Activated CD4-positive, alpha-beta T cell treated with anti-CD3 and anti-CD28 coated beads for 4 hours (primary cell): ENCODE measurements around the gene FANCC.
"Not testable (repeated sequence)": the region's sequence is repeated elsewhere in the genome, so short reads cannot be mapped to it uniquely, and the experiment has no call there.

Experiments
- DNase-seq, 2 donors: peaks; one replicate each; pipeline ENCODE4 v3.0.0-alpha.2; 2020

Gene FANCC

DNA sequence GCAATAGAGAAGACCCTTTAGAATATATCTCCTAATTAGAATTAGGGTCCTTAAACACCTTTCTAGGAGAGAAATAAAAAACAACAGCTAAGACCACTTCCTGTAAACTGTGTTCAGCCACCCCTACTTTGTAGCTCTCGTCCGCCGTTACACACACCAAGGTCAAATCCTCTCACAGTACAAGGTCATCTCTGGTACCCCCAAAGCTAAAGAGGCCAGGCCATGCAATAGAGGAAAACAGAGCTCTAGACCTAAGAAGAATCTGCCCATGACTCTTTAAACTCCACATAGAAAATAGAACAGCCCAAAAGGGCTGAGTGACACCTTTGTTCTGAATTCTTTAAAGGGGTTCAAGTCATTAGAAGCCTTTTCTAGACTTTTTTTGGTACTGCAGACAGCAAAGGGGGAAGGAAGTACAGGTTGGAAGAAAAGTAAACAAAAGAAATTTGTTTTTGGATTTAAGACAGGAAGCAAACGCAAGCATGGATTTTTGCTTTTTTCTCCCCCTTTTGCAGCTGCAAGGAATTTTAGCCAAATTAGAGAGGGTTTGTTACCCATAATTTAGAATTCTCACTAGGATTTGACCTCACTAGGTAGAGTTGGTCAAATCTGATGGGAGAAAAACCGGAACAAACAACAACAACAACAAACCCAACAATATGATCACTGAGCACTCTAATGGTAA, 13.4 kb upstream of the FANCC start:
- DNase-seq: no peak

DNA sequence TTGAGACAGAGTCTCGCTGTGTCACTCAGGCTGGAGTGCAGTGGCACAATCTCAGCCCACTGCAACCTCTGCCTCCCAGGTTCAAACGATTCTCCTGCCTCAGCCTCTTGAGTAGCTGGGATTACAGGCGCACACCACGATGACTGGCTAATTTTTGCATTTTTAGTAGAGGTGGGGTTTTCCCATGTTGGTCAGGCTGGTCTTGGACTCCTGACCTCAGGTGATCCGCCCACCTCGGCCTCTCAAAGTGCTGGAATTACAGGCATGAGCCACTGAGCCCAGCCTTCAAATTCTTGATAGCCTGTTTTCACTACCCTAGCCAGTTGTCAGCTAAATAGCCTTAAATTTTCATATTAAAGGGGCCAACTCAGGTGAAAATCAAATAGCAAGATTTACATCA, 11.6 kb upstream of the FANCC start:
- not testable (repeated sequence) for DNase-seq

DNA sequence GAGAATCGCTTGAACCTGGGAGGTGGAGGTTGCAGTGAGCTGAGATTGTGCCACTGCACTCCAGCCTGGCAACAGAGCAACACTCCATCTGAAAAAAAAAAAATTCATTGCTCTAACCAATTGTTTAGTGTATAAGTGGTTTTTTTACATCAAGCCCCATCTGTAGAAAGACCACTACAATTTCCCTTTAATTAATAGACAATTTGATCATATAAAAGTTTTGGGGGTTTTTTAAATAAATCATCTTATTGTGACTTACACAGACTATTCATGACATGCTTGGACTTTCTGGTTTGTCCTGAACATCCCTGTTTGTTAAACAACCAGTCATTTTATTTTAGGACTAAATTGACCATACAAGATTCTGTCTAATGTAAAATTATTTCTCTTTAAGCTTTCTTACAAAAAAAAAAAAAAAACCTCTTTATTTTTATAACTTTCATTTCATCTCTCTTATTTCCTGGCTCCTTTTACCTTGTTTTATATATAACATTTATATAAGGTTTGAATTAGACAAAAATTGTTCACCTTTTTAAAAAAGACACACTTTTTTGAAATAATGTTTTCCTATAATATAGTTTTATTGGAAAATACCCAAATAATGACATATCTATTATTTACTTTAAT, 9.8 kb upstream of the FANCC start:
- no peak for DNase-seq

DNA sequence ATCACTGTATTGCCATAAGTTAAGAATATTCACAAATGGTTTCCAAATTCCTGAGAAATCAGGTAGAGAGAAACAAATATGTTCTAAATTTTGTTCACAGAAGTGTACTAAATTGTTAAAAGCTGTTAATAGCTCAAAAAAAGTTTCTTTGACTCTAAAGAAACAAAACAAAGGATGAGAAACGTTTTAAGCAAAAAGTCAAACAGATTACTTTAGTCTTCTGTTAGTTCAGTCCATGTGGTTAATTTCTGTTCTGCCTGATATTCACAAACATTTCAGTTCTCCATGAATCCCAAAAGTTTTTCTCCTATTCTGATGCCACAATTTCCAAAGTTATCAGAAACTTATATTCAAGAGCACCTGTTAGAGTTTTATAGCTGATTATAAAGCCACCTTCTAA, 7.7 kb upstream of the FANCC start:
- DNase-seq: no peak

DNA sequence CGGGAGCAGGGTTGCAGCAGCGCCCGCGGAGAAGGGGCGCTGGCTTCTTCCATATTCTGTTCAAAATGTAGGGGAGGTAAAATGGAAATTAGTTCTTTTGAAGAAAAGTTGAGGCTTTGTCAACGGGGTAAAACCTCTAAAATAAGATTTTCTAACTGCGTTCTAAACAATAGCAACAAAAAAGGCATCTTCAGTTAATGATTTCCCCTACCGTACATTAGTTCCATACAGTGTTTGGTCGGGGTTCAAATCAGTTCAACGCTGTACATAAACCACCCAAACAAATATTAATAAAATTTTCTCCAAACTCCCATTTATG, 343 bp upstream of the FANCC start:
- no peak for DNase-seq

DNA sequence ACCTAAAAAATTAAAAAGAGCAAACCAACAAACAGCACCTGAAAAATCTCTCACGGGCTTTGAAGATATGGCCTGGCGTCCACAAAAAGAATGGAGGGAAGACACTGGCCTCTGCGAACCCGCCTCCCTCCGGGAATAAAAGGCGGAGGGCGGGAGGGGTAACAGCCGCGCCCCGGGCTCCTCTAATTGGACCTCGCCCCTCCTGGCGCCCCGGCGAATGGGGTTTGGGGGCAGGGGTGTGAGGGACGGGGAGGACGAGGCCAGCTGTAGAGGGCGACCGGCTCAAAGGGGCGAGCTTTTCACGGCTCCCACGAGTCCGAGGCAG, 753 bp downstream of the FANCC start:
- no peak for DNase-seq

DNA sequence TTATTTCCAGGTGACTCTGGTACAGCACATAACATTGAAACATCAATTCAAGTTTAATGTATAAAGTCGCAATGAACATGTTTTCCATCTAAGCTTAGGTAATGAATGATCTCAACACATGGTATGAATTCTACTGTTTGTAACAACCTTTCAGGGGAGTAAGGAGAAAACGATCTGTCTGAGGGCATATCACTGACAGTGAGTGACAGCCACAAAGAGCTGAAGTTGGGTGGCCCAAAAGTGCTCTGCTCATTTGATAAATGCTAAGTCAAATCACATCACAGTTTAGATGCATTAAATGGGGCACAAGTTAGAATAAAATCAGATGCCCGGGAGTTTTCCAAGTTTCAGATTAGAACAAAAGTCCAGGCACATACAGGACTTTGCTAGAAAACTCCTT, 1.2 kb downstream of the FANCC start:
- DNase-seq: no peak

DNA sequence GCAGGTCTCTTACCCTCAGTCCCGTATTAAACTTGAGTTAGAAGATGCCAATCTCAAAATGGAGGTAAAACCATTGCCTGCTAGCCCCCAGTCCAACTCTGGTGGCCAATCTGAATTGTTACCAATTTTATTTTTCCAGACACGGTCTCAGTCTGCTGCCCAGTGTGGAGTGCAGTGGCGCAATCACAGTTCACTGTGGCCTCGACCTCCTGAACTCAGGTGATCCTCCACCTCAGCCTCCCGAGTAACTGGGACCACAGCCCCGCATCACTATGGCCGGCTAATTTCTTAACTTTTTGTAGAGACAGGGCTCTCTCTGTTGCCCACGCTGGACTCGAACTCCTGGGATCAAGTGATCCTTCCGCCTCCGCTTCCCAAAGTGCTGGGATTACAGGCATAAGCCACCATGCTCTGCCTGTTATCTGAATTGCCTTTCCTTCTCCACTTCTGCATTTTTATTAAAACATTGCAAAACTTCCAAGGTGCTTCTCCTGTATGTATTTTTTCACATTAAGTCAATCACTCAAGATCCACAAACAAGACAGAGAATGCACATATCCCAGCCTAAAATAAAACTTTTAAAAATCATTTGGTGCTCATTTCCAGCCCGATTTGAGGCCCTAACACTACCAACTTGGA, 2.3 kb downstream of the FANCC start:
- DNase-seq: no peak

DNA sequence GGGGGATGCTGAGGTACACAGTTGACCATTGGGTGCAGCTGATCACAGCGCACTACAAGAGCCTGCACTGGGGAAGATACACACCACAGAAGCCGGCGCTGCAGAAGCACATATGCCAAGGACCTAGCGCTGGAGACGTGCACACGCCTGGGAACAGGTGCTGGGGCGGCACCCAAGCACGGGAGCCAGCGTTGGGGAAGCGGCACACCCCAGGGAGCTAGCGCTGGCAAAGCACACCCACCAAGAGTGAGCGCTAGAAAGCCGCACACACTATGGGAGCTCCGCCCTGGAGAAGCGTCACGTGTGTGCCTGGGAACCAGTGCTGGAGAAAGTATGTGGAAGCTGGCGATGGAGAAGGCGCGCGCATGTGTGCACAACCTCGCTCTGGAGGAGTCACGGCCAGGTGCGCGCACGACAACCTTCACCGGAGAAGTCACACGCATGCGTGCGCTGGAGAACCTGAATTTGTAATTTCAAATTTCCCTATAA, 4.5 kb downstream of the FANCC start:
- DNase-seq: no peak

DNA sequence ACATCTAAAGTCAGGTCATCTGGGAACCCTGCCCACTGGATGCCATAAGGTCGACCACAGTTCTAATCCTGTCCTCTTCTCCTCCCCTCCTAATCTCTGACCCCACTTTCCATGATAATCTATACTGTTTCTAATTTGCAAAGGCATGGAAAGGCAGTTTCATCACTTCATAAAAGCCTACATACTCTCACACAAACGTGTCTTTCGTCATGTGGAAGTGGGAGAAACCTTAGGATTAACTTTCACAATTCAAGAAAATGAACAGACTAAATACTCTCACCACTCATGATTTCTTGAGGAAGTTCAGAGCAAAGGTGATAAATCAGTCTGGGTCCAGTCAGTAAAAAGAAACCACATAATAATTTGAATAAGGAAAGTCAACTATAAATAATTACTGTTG, 5.5 kb downstream of the FANCC start:
- DNase-seq: no peak

DNA sequence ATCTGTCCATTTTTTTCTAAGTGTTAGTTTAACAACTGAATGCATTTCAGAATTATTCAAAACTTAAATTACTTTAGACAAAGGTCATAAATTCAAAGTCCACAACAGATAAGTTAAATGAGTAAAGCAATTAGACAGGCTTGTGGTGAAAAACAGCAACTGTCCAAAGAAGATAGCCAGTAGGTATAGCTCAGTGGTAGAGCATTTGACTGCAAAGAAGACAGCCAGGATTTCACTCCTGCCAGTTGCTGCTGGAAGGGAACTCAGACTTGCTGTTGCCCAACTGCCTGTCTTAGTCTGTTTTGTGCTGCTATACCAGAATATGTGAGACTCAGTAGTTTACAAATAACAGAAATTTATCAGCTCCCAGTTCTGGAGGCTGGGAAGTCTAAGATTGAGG, 10.0 kb downstream of the FANCC start:
- no peak for DNase-seq

DNA sequence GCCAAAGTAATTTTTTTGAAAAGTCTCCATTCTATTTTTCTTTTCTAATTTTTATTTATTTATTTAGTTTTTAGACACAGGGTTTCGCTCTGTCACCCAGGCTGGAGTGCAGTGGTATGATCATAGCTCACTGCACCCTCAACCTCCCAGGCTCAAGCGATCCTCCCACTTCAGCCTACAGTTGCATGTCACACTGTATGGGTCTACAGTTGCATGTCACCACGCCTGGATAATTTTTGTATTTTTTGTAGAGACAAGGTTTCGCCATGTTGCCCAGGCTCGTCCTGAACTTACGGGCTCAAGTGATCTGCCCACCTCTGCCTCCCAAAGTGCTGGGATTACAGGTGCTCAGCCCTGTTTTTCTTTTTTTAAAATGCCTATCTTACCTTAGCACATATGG, 10.7 kb downstream of the FANCC start:
- DNase-seq: no peak

DNA sequence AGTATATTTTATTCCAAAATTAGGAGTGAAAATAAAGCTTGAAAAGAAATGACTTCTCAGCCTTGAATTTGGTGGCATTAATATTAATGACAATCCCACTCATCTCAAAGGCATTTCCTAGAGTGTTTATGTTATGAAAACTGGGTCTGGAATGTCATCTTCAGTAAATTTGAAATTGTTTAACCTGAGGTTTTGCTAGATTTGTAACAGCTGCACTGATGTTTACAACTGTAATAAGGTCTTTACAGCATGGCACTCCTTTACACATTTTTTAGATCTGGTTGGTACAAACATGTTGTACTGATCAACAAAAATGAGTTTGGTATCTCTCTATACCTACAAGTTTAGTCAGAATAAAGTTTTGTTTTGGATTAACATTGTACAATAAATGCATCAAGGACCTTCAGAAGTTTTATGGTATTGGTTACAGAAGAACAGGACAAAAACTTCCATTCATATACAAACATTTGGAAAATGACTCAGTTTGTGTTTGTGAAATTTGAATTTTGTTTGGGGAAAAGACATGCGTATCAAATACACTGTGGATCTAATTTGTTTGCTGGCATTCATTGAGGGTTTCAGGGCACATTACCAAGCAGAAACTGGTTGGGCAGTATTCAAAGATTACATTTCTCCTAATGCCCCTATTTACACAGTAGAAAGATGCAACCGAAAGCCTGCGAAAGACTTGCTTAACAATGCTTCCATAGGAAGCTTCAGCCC, 11.6 kb downstream of the FANCC start:
- DNase-seq: no peak

DNA sequence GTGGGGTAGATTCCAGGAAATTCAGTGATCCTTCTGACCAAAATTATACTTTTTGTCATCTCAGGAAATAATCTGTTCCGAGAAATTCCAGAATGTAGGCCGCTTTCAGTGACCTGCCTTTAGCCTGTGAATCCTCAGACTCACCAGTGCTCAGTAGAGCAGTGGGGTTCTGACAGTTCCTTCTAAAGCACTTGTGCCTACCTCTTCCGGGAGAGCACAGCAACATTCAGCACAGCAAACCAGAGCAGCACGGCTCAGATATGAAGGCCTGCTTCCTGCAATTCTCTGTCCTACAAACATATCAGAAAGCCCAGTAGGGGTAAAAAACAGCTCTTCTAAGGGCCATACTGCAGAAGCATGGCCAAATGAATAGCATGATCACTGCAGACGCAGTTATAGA, 15.0 kb downstream of the FANCC start:
- DNase-seq: no peak

DNA sequence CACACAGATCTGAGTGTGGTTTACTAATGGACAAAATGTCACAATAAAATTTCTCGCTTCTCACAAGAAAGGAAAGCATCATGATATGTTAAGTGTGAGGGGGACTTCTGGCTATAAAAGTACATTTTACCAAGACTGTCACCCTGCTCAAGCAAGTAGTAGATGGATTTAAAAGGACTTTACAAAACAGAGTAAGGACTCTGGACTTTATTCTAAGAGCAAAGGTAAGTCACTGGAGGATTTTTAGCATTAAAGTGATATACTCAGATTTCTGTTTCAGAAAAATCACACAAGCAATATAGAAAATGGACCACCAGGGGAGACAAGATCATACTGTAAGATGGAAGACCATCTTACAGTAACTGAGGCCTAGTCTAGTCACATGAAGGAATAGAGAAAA, 19.7 kb downstream of the FANCC start:
- DNase-seq: no peak

DNA sequence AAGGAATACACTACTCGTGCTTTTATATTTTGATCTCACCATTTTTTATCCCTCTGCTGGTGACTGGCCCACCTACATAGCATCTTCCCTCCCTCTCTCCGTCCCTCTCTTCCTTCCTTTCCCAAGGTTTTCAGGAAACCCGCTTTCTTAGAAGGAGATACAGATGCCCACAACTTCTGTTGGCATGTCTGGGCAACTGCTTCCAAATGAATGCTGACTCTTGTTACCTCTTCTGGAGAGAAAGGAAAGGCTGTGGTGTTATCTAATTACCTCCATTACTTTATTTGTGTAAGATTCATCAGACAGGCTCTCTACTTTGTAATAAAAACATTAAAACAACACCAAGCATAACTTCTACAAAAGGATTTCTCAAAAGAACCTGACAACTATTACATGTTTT, 20.2 kb downstream of the FANCC start:
- no peak for DNase-seq

DNA sequence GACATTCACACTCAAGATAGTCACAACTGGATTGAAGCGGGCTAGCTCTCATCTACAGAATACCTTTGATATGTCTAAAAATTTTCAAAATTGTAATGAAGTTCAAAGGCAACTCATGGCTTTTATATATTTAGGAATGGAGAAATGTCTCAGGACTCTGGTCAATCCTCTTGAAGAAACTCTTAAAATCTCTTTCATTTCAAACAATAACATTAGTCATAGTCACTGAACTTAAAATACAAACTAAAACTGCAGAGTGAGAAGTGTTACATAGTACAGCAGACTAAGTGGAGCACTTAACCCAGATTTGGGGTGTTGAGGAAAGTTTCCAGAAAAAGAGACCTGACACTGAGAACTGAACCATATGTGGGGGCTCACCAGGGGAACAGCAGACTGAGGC, 20.7 kb downstream of the FANCC start:
- no peak for DNase-seq

DNA sequence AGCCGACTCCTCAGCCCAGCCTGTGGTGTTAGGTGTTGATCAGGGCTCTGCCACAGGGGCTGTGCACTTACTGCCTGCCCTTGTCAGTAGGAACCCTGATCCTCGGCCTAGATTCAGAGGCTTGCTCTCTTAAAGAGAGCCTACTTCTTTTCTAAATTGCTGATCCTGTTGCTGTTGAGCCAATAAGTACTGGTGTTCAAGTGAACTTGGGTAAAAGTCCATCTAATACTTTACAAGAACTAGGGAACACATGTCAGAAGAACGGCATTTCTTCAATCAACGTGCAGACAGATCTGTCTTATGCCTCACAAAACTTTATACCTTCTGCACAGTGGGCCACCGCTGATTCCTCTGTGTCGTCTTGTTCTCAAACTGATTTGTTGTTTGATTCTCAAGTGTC, 24.2 kb downstream of the FANCC start:
- DNase-seq: not testable (repeated sequence)

DNA sequence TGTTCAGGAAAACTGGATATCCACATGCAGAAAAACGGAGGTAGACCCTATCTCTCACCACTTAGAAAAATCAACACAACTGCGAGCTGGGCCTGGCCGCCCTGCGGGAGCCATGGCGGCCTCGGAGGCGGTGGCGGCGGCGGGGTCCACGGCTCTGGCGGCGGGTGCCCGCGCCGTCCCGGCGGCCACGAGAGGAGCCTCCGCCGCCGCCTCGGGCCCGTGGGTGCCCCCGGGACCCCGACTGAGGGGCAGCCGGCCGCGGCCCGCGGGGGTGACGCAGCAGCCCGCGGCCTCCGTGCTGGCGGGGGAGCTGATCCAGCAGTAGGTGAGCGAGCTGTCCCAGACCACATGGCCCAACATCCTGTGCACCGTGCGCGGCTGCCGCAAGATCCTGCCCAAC, 25.3 kb downstream of the FANCC start:
- DNase-seq: no peak

DNA sequence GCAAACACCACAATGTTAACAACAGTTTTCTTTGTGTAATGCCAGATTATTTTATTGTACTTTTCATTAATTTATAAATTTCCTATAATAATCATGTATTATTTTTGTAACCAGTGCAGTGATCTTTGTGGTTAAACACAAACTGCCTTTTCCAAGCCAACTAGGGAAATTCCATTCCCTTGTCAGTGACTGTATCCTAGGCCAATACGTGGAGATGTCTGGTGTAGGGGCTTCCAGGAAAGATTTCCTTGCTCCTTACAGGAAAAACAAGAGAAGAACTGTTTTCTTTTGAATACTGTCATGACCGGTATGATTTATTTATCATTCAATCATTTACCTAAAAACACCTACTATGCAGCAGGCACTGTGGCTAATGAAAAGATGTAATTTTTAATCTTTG, 31.4 kb downstream of the FANCC start:
- no peak for DNase-seq

DNA sequence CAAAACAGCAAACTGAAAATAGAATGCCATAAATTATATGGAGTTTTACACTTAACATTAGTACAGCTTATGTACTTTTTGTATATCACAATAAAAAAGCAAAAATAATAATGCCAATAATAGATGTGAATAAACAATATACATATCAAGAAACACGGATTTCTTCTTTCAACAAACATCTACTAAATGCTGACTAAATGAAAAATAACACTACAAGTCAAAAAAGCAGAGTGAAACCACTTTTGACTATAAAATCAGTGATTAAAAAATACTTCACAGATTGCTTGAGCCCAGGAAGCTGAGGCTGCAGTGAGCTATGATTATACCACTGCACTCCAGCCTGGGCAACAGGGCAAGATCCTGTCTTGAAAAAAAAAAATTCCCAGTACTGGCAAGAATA, 32.2 kb downstream of the FANCC start:
- no peak for DNase-seq

DNA sequence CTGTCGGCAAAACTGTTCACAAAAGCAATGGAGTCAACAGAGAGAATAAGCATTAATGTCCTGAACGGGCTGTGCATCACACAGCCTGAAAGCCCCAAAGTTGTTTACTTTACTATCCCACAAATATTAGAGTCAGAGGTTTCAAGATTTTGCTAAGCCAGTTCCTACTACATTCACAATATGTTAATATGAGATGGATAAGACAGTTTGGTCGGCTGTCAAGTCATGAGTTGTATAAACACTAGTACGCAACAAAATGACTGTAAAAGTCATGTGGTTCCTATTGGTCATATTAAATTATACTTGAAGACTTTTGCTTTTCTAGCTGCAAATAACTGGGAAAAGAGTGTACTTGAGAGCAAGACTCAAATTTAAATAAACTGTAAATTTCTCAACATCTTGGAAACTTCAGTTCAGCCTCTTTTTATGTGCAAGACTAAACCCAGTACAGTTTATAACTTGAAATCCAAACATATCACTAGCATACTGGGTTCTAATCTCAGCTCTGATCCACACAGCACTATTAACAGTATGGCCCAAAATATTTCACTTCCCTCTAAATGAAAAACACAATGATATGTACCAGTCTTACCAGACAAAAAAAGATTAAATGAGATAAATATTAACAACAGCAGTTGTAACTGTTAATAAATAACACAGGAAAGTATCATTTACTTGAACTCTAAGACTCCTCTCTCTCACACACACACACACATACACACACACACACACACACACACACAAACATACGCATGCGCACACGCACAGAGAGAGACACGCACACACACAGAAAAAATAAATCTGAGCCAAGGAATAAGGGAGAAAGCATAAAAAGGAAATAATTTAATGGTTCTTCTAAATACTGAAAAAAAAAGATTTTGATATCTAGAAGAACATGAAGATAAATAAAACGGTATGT, 33.1 kb downstream of the FANCC start:
- no peak for DNase-seq

DNA sequence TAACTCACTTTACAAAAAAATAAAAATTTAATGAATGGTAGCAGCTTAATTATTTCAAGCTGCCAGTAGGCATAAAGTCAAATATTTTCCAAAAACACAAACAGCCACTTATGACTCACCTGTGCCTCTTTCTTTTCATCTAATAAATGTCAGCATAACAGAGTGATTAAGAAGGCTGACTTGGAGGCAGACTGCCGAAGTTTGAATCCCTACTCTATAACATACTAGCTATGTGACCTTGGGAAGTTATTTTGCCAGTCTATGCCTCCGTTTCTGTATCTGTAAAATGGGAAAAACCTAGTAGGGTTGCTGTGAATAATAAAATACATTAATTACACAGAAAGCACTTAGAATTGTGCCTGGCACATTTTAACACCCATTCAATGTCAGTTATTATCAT, 33.8 kb downstream of the FANCC start:
- no peak for DNase-seq
